ENCODE results near the gene LURAP1L. TPM values are rescaled to one million over a fixed set of nuclear protein-coding genes. Genes with fewer than 3 reads are reported as not detected.

The LURAP1L gene
- 6.1 and 7.2 TPM in 2 replicates for total RNA-seq (2012; rRNA removed)
- polyA plus RNA-seq (2012; rRNA removed), result 8.7 and 10.6 TPM in 2 replicates
- 8.5 and 11.1 TPM in 2 replicates for polyA plus RNA-seq (2012; cell fraction: cytosol; rRNA removed)
- 9.1 and 21.8 TPM in 2 replicates for polyA plus RNA-seq (2012; cell fraction: nucleus; rRNA removed; ENCODE audit: low replicate concordance)
- percentile 95 among the genes with signal in this experiment for Bru-seq, nascent RNA
- BruChase-seq, experiment 1, labeled RNA remaining after a 6-hour chase, result percentile 78 among the genes with signal in this experiment
- BruChase-seq, experiment 2, labeled RNA remaining after a 2-hour chase, result percentile 95 among the genes with signal in this experiment
- long read RNA-seq, transcript LURAP1L-201 (2 exons, 1,753 nt), result major isoform, 49 of 79 reads
- long read RNA-seq, partial matches to known transcripts, result 0 of 79 reads
- long read RNA-seq, other reads (novel, unspliced or antisense), result 28 of 79 reads

GRCh38 chr9:12774861-12775678, at the start of gene LURAP1L:
Gene LURAP1L (plus strand): TSS chr9:12775020. CDS start chr9:12775716, 696 bp downstream.
- Histone ChIP-seq H4K20me1 (ENCODE audit: insufficient read depth, low read length) (no peaks in the 10 kb centered on the region), H3K36me3 (ENCODE audit: control insufficient read depth, insufficient read depth, low read length) (peaks cover 5% of the 10 kb centered on the region; the same call in 1 of the 2 replicates), H4K5ac (ENCODE audit: low read depth, low read length) (peak within 1 kb of the TSS; percentile 90), H3K56ac (ENCODE audit: extremely low read depth, insufficient read depth, low read length) (peak within 1 kb of the TSS; percentile 73; the same call in 1 of the 2 replicates), H2BK15ac (ENCODE audit: low read depth, low read length) (peak within 1 kb of the TSS; percentile 66; the same call in 2 of the 3 replicates), H3K14ac (replicated peaks; ENCODE audit: low read depth, low read length) (peak within 1 kb of the TSS; percentile 90), H3K79me1 (ENCODE audit: low read depth in 1 of 2, low read length in 2 of 2) (peaks cover 9 to 25% of the 10 kb centered on the region in 2 experiments; a peak in 3 of 4 replicates), H3K4me3 (ENCODE audit: insufficient read depth, low read depth, low read length) (peak within 1 kb of the TSS; percentile 91), H2AFZ (replicated peaks; ENCODE audit: low read length, poor library complexity) (peak within 1 kb of the TSS; percentile 95), H3K27ac (ENCODE audit: insufficient read depth, low read length) (peak within 1 kb of the TSS; percentile 96), H3K4ac (ENCODE audit: low read depth, low read length) (peak within 1 kb of the TSS; percentile 80), H3K18ac (ENCODE audit: low read depth, low read length) (peak within 1 kb of the TSS; percentile 89), H3K9me3 (ENCODE audit: control insufficient read depth, insufficient read depth, low read length) (no peaks in the 10 kb centered on the region), H3K4me1 (ENCODE audit: control insufficient read depth, insufficient read depth, low read length) (peaks cover 5% of the 10 kb centered on the region), H2BK20ac (ENCODE audit: low read depth, low read length) (peak within 1 kb of the TSS; percentile 38), H3K9me1 (ENCODE audit: insufficient read depth, low read length) (peaks cover 6% of the 10 kb centered on the region; the same call in 1 of the 2 replicates), H3K27me3 (ENCODE audit: control insufficient read depth, insufficient read depth, low read length) (no peaks in the 10 kb centered on the region), H4K8ac (ENCODE audit: low read depth in 2 of 2, low read length in 2 of 2) (peak within 1 kb of the TSS; percentile 14 to 80), H2AK9ac (replicated peaks; ENCODE audit: low read depth, low read length, poor library complexity) (peak within 1 kb of the TSS; percentile 90), H3K4me2 (ENCODE audit: low read depth, low read length) (peak within 1 kb of the TSS; percentile 90), H2BK5ac (ENCODE audit: low read depth, low read length, poor library complexity, severe bottlenecking) (peak within 1 kb of the TSS; percentile 82), H3K23ac (ENCODE audit: low read depth, low read length) (peak within 1 kb of the TSS; percentile 94), H4K91ac (ENCODE audit: insufficient read depth, low read depth, low read length) (peak within 1 kb of the TSS; percentile 80), H2BK120ac (ENCODE audit: low read depth, low read length) (peak within 1 kb of the TSS; percentile 89), H3K9ac (ENCODE audit: low read depth, low read length) (peak within 1 kb of the TSS; percentile 89), H2AK5ac (ENCODE audit: low read depth, low read length) (peak within 1 kb of the TSS; percentile 44; the same call in 1 of the 2 replicates)
- WGBS, 2 experiments (ENCODE audit: extremely low coverage in 2 of 2, insufficient read length in 1 of 2), result 0% methylated on average over 1 of the region's 34 CpGs; no CpG with 5 or more reads in 1 of the 2 experiments
- ChIA-PET CTCF (interaction anchor here (0.6 to 2.6 kb wide), 6 partner anchors 11 to 102 kb away, joined by 3 to 8 read pairs (median 4); no protein-coding TSS in a partner anchor), POLR2A (ENCODE audit: unreplicated experiment) (interaction anchor here (0.6 to 2.1 kb wide), 4 partner anchors 15 to 108 kb away, joined by 3 to 13 read pairs (median 4); no protein-coding TSS in a partner anchor)
- dilution Hi-C loops (cut with HindIII; ENCODE audit: low sequenced_read_pairs, unreplicated experiment), result no loop called here
- ATAC-seq (ENCODE audit: low read depth) (peak; percentile 37), DNase-seq (peak; percentile 83)
- intact Hi-C loops (cut with micrococcal nuclease), result loop anchor here (5.0 kb wide), 1 partner anchor 257 kb away; no protein-coding TSS in a partner anchor
- TSS peak; percentile 69 for BruUV-seq (replicated peaks)
- in situ Hi-C loops (cut with MboI; ENCODE audit: low sequenced_read_pairs), result no loop called here
- no peak for TF ChIP-seq MAZ (IDR thresholded peaks at IDR 0.05; ENCODE audit: borderline replicate concordance, low read depth, low read length)
- TF ChIP-seq BHLHE40 (IDR thresholded peaks at IDR 0.05; ENCODE audit: low read depth, low read length), result no peak
- peak; percentile 72 for TF ChIP-seq POLR2A (IDR thresholded peaks at IDR 0.05; ENCODE audit: low read depth, low read length)
- TF ChIP-seq RAD21 (IDR thresholded peaks at IDR 0.05; ENCODE audit: low read length), result peak; percentile 26; the same call in 1 of the 2 replicates
- no peak for TF ChIP-seq RFX5 (IDR thresholded peaks at IDR 0.05; ENCODE audit: low read depth, low read length)
- no peak for TF ChIP-seq USF2 (IDR thresholded peaks at IDR 0.05; ENCODE audit: low read depth, low read length)
- no peak for TF ChIP-seq CHD1 (IDR thresholded peaks at IDR 0.05; ENCODE audit: low read depth, low read length)
- TF ChIP-seq FOS (IDR thresholded peaks at IDR 0.05; ENCODE audit: low read depth, low read length), result no peak
- TF ChIP-seq CTCF (conservative IDR thresholded peaks at IDR 0.05; ENCODE audit: low read depth, low read length), result no peak
- TF ChIP-seq MXI1 (IDR thresholded peaks at IDR 0.05; ENCODE audit: borderline replicate concordance, low read depth, low read length), result 0 out of 2 replicates have a peak, but pooled peaks have one; percentile 12
- TF ChIP-seq NFE2L2 (IDR thresholded peaks at IDR 0.05; ENCODE audit: low read depth, low read length), result no peak; the same call in 1 of the 2 replicates
- TF ChIP-seq SMC3 (IDR thresholded peaks at IDR 0.05; ENCODE audit: low read depth, low read length), result no peak

Measured in IMR-90 (cell line).